Measurements from ENCODE around the gene BNIPL. TPM values are rescaled to one million over a fixed set of nuclear protein-coding genes. Genes with fewer than 3 reads are reported as not detected.

BNIPL gene
- total and polyA plus RNA-seq, 2 of the 8 experiments (the other 6 are each of a cell fraction or from before 2014, with no cell fraction given), result 2.4 to 3.3 TPM

DNA sequence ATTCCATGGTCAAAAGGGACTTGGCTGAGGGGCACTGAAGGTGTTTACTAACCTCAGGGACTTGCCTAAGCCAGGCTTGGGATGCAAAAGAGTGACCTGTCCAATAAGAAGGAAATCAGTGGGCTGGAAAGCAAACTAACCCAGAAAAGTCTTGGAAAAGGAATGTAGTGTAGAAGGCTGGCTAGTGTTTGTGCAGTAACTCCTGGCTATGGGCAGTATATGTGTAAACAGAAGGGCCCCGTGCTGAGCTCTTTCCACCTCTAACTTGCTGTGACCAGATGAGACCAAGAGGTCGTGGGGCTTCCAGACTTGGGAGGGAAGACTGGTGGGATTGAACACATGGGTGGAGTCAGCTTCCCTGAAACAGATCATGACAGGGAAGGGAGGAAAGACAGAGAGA lies 33.8 kb upstream of the BNIPL start (continued):
- TF ChIP-seq SIX5 (IDR thresholded peaks at IDR 0.05; ENCODE audit: low read depth, low read length), result no peak
- TF ChIP-seq, protein P1, sequence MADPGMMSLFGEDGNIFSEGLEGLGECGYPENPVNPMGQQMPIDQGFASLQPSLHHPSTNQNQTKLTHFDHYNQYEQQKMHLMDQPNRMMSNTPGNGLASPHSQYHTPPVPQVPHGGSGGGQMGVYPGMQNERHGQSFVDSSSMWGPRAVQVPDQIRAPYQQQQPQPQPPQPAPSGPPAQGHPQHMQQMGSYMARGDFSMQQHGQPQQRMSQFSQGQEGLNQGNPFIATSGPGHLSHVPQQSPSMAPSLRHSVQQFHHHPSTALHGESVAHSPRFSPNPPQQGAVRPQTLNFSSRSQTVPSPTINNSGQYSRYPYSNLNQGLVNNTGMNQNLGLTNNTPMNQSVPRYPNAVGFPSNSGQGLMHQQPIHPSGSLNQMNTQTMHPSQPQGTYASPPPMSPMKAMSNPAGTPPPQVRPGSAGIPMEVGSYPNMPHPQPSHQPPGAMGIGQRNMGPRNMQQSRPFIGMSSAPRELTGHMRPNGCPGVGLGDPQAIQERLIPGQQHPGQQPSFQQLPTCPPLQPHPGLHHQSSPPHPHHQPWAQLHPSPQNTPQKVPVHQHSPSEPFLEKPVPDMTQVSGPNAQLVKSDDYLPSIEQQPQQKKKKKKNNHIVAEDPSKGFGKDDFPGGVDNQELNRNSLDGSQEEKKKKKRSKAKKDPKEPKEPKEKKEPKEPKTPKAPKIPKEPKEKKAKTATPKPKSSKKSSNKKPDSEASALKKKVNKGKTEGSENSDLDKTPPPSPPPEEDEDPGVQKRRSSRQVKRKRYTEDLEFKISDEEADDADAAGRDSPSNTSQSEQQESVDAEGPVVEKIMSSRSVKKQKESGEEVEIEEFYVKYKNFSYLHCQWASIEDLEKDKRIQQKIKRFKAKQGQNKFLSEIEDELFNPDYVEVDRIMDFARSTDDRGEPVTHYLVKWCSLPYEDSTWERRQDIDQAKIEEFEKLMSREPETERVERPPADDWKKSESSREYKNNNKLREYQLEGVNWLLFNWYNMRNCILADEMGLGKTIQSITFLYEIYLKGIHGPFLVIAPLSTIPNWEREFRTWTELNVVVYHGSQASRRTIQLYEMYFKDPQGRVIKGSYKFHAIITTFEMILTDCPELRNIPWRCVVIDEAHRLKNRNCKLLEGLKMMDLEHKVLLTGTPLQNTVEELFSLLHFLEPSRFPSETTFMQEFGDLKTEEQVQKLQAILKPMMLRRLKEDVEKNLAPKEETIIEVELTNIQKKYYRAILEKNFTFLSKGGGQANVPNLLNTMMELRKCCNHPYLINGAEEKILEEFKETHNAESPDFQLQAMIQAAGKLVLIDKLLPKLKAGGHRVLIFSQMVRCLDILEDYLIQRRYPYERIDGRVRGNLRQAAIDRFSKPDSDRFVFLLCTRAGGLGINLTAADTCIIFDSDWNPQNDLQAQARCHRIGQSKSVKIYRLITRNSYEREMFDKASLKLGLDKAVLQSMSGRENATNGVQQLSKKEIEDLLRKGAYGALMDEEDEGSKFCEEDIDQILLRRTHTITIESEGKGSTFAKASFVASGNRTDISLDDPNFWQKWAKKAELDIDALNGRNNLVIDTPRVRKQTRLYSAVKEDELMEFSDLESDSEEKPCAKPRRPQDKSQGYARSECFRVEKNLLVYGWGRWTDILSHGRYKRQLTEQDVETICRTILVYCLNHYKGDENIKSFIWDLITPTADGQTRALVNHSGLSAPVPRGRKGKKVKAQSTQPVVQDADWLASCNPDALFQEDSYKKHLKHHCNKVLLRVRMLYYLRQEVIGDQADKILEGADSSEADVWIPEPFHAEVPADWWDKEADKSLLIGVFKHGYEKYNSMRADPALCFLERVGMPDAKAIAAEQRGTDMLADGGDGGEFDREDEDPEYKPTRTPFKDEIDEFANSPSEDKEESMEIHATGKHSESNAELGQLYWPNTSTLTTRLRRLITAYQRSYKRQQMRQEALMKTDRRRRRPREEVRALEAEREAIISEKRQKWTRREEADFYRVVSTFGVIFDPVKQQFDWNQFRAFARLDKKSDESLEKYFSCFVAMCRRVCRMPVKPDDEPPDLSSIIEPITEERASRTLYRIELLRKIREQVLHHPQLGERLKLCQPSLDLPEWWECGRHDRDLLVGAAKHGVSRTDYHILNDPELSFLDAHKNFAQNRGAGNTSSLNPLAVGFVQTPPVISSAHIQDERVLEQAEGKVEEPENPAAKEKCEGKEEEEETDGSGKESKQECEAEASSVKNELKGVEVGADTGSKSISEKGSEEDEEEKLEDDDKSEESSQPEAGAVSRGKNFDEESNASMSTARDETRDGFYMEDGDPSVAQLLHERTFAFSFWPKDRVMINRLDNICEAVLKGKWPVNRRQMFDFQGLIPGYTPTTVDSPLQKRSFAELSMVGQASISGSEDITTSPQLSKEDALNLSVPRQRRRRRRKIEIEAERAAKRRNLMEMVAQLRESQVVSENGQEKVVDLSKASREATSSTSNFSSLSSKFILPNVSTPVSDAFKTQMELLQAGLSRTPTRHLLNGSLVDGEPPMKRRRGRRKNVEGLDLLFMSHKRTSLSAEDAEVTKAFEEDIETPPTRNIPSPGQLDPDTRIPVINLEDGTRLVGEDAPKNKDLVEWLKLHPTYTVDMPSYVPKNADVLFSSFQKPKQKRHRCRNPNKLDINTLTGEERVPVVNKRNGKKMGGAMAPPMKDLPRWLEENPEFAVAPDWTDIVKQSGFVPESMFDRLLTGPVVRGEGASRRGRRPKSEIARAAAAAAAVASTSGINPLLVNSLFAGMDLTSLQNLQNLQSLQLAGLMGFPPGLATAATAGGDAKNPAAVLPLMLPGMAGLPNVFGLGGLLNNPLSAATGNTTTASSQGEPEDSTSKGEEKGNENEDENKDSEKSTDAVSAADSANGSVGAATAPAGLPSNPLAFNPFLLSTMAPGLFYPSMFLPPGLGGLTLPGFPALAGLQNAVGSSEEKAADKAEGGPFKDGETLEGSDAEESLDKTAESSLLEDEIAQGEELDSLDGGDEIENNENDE (IDR thresholded peaks at IDR 0.05; ENCODE audit: insufficient replicate concordance, low read length), result no peak
- no peak for TF ChIP-seq SAP30 (IDR thresholded peaks at IDR 0.05; ENCODE audit: insufficient read depth, insufficient replicate concordance, low read length)
- no peak for TF ChIP-seq ASH2L (IDR thresholded peaks at IDR 0.05; ENCODE audit: low read length)
- no peak for TF ChIP-seq NANOG (IDR thresholded peaks at IDR 0.05; ENCODE audit: insufficient read depth, low read depth, low read length, poor library complexity, severe bottlenecking)
- no peak for TF ChIP-seq RAD21 (IDR thresholded peaks at IDR 0.05 in 1 of 2, conservative IDR thresholded peaks at IDR 0.05 in 1 of 2; ENCODE audit: low read depth in 2 of 2, low read length in 2 of 2)
- TF ChIP-seq TAF1 (IDR thresholded peaks at IDR 0.05; ENCODE audit: low read depth, low read length), result no peak
- no peak for TF ChIP-seq SP4 (IDR thresholded peaks at IDR 0.05; ENCODE audit: low read length)
- no peak for TF ChIP-seq POLR2AphosphoS5 (IDR thresholded peaks at IDR 0.05; ENCODE audit: low read depth, low read length)
- no peak for TF ChIP-seq CHD1 (IDR thresholded peaks at IDR 0.05; ENCODE audit: low read depth, low read length)

Measured in H1 (cell line).